Measurements from ENCODE around the gene HTATIP2. TPM values are rescaled to one million over a fixed set of nuclear protein-coding genes. Genes with fewer than 3 reads are reported as not detected.

Gene HTATIP2
- total RNA-seq, 4 donors from 2014 or later = 2.7 to 17.8 (median 9.3) TPM

DNA sequence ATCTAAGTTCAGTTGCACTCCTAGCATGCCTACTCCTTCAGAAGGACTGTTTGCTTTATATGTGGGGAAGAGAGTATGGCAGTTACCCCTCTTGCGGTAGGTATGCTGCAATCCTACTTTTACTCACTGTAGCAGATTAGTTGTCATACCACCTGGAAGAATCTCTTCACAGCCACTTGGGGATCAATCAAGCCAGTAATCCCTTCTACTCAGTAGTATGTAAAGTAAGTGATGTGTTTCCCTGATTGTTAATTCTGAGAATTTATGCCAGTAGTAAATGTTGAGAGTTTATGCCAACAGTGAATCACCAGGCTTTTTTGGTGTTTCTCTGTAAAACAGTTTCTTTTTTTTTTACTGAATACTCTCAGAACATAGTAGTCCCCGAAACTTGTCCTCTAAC lies 58.4 kb downstream of the HTATIP2 start:
- Histone ChIP-seq H3K27ac (no peak overlapping the region), H3K9me3 (no peaks in the 10 kb centered on the region), H3K4me1 (no peaks in the 10 kb centered on the region), H3K4me3 (no peak overlapping the region), H3K27me3 (no peaks in the 10 kb centered on the region), H3K36me3 (no peaks in the 10 kb centered on the region)
- intact Hi-C loops (cut with DNase I; ENCODE audit: low total_unique reads) = no loop called here
- TF ChIP-seq POLR2A (IDR thresholded peaks at IDR 0.05) = no peak
- TF ChIP-seq, protein P1, sequence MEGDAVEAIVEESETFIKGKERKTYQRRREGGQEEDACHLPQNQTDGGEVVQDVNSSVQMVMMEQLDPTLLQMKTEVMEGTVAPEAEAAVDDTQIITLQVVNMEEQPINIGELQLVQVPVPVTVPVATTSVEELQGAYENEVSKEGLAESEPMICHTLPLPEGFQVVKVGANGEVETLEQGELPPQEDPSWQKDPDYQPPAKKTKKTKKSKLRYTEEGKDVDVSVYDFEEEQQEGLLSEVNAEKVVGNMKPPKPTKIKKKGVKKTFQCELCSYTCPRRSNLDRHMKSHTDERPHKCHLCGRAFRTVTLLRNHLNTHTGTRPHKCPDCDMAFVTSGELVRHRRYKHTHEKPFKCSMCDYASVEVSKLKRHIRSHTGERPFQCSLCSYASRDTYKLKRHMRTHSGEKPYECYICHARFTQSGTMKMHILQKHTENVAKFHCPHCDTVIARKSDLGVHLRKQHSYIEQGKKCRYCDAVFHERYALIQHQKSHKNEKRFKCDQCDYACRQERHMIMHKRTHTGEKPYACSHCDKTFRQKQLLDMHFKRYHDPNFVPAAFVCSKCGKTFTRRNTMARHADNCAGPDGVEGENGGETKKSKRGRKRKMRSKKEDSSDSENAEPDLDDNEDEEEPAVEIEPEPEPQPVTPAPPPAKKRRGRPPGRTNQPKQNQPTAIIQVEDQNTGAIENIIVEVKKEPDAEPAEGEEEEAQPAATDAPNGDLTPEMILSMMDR (IDR thresholded peaks at IDR 0.05) = no peak
- DNase-seq = no peak

DNA sequence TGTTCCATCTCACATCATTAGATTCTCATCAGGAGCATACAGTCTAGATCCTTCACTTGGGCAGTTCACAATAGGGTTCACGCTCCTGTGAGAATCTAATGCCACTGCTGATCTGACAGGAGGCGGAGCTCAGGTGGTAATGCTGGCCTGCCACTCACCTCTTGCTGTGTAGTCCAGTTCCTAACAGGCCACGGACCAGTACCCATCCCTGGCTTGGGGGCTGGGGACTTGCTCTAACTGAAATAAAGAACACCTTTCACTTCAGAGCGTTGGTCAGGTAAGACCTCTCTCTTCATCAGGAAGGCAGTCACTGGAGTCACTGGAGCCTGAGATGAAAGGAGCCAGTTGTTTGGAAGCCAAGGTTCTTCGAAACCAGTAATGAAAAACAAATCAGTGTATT lies 65.7 kb downstream of the HTATIP2 start:
- Histone ChIP-seq H3K27ac (no peak overlapping the region), H3K4me3 (no peak overlapping the region), H3K27me3 (no peaks in the 10 kb centered on the region), H3K4me1 (no peaks in the 10 kb centered on the region), H3K36me3 (no peaks in the 10 kb centered on the region), H3K9me3 (no peaks in the 10 kb centered on the region)
- no peak for DNase-seq
- intact Hi-C loops (cut with DNase I; ENCODE audit: low total_unique reads) = no loop called here
- TF ChIP-seq POLR2A (IDR thresholded peaks at IDR 0.05) = no peak
- TF ChIP-seq, protein P1 (IDR thresholded peaks at IDR 0.05) = no peak

Other genes with a start within 250 kb of the HTATIP2 start
- gene DBX1, start 203.2 kb upstream of the HTATIP2 start, total RNA-seq = not detected
- gene PRMT3, start 24.0 kb downstream of the HTATIP2 start, total RNA-seq = 10 to 100 TPM in 3 of 4 donors, 1 to 10 TPM in 1; 4.4 to 29.4 (median 15.7) TPM
- gene SLC6A5, start 235.9 kb downstream of the HTATIP2 start, total RNA-seq = not detected

Data from uterus (tissue), 4 donors.